Measurements from ENCODE around the gene DAZL.

DNA sequence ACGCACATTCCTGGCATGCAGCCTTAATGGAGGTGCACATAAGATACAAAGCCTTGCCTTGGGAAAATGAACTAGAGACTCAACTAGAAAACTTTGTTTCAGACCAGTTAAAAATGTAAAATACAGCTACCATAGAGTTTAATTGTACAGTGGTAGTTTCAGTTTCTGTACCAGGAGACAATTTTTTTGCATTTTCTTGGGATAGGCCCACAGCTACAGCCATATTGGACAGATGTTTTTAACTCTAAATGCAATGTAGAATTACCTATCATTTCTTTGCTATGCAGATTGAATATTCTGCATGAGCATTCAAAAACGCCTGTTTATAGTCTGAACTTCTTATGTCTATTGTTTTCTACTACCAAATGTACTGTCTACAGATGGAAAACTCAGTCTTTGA lies 20.3 kb downstream of the DAZL start:
- TF ChIP-seq EZH2 (IDR thresholded peaks at IDR 0.05; ENCODE audit: low read depth), result no peak
- TF ChIP-seq, protein P1, sequence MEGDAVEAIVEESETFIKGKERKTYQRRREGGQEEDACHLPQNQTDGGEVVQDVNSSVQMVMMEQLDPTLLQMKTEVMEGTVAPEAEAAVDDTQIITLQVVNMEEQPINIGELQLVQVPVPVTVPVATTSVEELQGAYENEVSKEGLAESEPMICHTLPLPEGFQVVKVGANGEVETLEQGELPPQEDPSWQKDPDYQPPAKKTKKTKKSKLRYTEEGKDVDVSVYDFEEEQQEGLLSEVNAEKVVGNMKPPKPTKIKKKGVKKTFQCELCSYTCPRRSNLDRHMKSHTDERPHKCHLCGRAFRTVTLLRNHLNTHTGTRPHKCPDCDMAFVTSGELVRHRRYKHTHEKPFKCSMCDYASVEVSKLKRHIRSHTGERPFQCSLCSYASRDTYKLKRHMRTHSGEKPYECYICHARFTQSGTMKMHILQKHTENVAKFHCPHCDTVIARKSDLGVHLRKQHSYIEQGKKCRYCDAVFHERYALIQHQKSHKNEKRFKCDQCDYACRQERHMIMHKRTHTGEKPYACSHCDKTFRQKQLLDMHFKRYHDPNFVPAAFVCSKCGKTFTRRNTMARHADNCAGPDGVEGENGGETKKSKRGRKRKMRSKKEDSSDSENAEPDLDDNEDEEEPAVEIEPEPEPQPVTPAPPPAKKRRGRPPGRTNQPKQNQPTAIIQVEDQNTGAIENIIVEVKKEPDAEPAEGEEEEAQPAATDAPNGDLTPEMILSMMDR (conservative IDR thresholded peaks at IDR 0.05), result no peak

Data from PC-9 (cell line).